Measurements from ENCODE around the gene MANSC1.

DNA sequence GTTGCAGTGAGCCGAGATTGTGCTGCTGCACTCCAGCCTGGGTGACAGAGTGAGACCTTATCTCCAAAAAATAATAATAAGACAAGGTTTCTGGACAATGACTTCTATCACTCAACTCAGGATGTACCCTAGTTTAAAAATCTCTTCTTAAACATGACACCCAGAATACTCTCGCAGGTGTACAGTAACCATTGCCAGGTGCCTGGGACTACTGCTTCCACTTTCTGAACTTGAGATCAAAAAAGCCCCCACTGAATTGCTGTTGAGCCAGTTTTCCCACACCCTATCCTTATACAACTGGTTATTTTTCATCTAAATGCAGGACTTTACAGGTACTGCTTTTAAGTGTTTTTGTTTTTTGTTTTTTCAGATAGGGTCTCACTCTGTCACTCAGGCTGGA is 43.1 kb upstream of the MANSC1 start:
- no peak for TF ChIP-seq EZH2 (IDR thresholded peaks at IDR 0.05; ENCODE audit: low read length)
- TF ChIP-seq, protein P1, sequence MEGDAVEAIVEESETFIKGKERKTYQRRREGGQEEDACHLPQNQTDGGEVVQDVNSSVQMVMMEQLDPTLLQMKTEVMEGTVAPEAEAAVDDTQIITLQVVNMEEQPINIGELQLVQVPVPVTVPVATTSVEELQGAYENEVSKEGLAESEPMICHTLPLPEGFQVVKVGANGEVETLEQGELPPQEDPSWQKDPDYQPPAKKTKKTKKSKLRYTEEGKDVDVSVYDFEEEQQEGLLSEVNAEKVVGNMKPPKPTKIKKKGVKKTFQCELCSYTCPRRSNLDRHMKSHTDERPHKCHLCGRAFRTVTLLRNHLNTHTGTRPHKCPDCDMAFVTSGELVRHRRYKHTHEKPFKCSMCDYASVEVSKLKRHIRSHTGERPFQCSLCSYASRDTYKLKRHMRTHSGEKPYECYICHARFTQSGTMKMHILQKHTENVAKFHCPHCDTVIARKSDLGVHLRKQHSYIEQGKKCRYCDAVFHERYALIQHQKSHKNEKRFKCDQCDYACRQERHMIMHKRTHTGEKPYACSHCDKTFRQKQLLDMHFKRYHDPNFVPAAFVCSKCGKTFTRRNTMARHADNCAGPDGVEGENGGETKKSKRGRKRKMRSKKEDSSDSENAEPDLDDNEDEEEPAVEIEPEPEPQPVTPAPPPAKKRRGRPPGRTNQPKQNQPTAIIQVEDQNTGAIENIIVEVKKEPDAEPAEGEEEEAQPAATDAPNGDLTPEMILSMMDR (optimal IDR thresholded peaks at IDR 0.05 in 1 of 3, IDR thresholded peaks at IDR 0.05 in 1 of 3, conservative IDR thresholded peaks at IDR 0.05 in 1 of 3; ENCODE audit: extremely low read depth in 1 of 3, insufficient read depth in 2 of 3, low read length in 3 of 3) = no peak
